ENCODE data around the gene CENPO. TPM values are rescaled to one million over a fixed set of nuclear protein-coding genes. Genes with fewer than 3 reads are reported as not detected.
"Not testable (repeated sequence)": the region's sequence is repeated elsewhere in the genome, so short reads cannot be mapped to it uniquely, and the experiment has no call there.

CENPO gene
- polyA plus RNA-seq, 4 donors, result 19.2 to 23.0 (median 20.9) TPM

GRCh38 chr2:24785671-24786321 lies 7.4 kb upstream of the CENPO start:
- DNase-seq (ENCODE audit: low read depth in 4 of 4, low spot score in 3 of 4), result no peak

DNA sequence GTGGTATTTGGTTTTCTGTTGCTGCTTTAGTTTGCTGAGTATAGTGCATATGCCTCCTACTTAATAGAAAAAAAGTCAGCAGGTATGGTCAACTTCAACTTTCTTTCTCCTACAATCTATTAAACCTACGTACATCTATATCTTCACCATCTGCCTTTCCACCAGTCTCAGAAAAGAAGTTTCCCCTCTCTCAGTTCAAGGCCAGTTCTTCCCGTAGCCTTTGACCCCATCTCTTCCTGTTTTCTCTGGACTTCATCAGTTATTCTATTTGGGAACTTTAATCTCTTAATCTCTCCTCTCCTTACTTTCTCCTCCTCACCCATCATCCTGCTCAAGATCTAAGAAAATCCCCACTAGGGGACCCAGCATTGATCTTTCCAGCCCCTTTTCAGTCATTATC lies 5.7 kb upstream of the CENPO start:
- no peak for DNase-seq (ENCODE audit: low read depth in 4 of 4, low spot score in 3 of 4)

- no peak for DNase-seq (ENCODE audit: low read depth in 4 of 4, low spot score in 3 of 4)
These were observed 4.4 kb upstream of the CENPO start for GRCh38 chr2:24788816-24789215.

DNA sequence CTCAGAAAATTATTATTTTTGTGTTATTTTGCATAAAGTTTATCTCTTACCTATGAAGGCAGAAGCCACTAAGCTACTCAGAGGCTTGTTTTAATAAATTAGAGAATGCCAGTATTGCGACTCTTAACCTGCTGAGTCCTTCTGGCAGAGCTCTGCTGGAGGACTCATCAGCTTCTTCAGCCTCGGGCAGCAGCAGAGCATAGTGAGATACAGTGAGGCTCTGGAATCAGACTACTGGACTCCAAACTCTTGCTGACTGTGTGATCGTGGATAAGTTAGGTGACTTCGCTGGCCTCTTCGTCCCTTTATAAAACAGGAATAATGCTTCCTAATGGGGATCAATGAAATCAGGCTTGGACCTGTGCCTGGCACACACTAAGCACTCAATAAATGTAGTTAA lies 1.8 kb upstream of the CENPO start:
- no peak for DNase-seq (ENCODE audit: low read depth in 4 of 4, low spot score in 3 of 4)

DNA sequence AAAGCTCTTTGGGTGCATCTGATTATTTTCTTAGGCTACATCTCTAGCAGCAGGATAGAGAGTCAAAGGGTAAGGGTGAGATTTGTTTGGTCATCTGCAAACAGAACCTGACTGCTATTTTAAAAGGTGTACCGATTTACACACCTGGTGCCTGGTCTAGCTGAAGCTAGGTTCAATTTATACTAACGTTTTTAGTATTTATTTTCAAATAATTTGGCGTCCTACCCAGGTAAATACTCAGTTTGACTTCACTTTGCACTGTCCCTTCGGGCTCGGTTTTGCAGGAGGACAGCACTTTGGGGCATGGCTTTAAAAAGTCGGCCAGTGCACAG lies 717 bp upstream of the CENPO start:
- DNase-seq (ENCODE audit: low read depth in 4 of 4, low spot score in 3 of 4), result no peak

DNA sequence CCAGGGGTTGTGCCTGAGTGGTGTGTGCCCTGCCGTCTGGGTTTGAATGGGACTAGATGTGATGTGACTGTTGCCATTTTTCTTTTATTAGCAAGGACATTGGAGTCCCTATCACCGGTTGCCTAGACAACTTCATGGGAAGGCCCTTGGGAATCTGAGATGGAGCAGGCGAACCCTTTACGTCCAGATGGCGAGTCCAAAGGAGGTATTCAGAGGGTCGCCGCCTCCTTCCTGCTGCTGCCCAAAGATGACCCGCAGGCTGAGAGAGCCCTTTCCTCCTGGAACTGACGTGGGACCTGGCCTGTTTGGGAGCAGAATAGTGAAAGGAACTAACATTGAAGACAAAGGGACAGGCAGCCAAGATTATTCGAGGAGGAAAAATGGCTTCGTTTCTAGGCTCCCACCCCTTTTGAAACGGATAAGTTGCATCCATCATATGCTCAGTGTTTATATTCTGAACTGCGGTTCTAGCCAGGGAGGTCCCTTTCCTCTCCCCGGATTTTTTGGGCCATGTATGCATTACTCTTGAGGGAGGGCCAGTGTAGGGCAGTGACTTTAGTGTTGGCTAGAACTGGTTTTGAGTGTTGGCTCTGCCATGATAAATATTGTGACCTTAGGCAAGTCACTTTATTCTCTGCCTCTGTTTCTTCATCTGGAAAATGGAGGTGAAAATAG lies 673 bp downstream of the CENPO start:
- DNase-seq (ENCODE audit: low read depth in 4 of 4, low spot score in 3 of 4), result no peak

GRCh38 chr2:24797644-24798043 lies 4.4 kb downstream of the CENPO start:
- DNase-seq (ENCODE audit: low read depth in 4 of 4, low spot score in 3 of 4), result no peak

DNA sequence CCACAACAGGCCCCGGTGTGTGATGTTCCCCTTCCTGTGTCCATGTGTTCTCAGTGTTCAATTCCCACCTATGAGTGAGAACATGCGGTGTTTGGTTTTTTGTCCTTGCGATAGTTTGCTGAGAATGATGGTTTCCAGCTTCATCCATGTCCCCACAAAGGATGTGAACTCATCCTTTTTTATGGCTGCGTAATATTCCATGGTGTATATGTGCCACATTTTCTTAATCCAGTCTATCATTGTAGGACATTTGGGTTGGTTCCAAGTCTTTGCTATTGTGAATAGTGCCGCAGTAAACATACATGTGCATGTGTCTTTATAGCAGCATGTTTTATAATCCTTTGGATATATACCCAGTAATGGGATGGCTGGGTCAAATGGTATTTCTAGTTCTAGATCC lies 7.3 kb downstream of the CENPO start:
- not testable (repeated sequence) for DNase-seq (ENCODE audit: low read depth in 4 of 4, low spot score in 3 of 4)

GRCh38 chr2:24805811-24806660 lies 12.8 kb downstream of the CENPO start:
- DNase-seq (ENCODE audit: low read depth in 4 of 4, low spot score in 3 of 4), result not testable (repeated sequence)

DNA sequence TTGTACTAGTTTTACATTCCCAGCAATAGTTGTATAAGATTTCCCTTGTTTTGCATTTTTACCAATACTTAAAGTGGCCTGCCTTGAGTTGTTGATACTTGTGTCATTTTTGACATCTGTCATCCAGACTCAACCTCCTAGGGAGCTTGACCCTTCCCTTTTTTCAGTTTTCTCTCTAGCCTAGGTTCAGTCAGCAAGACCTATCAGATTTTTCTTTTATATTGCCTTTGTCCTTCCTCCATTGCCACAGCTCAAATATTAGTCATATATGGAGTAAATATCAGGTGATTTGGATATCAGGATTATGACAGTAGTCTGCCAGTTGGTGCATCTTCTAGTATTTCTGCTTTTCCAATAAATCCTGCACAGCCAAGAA lies 13.4 kb downstream of the CENPO start:
- DNase-seq (ENCODE audit: low read depth in 4 of 4, low spot score in 3 of 4), result no peak

- no peak for DNase-seq (ENCODE audit: low read depth in 4 of 4, low spot score in 3 of 4)
These were observed 16.2 kb downstream of the CENPO start for GRCh38 chr2:24809316-24810007.

DNA sequence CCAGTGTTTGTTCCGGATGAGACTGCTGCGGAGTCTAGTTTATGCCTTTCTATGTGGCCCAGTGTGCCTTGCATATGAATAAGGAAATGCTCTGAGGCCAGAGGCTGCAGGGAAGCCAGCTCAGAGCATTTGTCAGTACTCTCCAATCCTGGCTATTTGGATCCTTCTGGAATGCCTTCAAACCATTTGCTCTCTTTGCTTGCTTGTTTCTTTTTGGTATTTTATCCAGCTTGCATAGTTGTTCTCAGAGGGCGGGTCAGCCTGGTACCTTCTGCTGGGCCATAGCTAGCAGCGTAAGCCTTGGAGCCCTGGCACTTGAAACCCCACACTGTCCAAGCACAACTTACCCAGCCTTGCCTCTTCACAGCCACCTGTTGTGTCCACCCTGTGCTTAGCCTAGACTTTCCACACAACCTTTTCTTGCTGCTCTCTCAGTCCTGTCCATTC lies 20.5 kb downstream of the CENPO start:
- no peak for DNase-seq (ENCODE audit: low read depth in 4 of 4, low spot score in 3 of 4)

DNA sequence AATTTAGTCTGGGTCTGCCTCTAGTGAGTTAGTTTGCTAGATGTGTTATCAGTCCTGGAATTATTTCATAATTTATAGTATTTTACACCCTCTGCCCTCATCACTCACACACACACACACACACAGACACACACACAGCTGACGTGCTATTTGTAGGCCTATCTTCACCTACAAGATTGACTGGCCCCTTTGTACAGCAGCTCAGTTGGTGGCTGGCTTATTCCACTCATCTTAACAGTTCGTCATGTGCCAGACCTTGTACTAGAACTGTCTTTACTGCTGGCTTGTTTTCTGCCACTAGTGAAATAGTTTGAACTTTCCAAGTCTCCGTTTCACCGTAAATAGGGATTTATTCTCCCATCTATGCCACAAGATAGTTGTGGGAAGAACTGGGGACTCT lies 21.3 kb downstream of the CENPO start:
- no peak for DNase-seq (ENCODE audit: low read depth in 4 of 4, low spot score in 3 of 4)

DNA sequence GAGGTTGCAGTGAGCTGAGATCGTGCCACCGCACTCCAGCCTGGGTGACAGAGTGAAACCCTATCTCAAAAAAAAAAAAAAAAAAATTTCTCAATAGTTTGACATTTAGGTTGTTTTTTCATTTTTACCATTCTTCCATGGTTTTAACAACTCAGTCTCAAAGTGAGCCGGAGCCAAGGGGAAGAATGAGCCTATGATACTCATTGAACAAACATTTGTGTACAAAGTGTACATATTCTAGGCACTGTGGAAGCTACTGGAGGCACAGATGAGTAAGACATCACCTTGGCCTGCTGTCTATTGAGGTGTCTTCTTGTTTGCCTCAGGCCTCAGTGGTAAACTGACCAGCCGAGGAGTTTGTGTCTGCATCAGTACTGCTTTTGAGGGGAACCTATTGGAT lies 21.9 kb downstream of the CENPO start:
- no peak for DNase-seq (ENCODE audit: low read depth in 4 of 4, low spot score in 3 of 4)

DNA sequence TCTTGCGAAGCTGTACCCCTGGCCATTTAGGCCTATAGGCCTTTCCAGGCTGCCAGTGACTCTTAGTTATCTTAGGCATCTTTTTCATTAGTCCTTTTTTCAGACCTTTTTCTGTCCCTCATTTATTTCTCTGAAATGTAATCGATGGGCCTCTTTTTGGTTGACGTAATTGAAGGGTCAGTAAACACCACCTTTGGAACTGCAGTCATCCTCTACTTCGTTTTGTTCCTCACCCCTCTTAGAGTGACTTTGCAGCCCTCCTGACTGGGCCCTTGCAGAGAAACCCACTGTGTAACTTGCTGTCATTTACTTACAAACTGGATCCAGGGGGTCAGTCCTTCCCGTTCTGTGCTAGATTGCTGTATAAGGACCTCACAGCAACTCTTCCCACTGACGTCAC lies 23.2 kb downstream of the CENPO start:
- no peak for DNase-seq (ENCODE audit: low read depth in 4 of 4, low spot score in 3 of 4)

- DNase-seq (ENCODE audit: low read depth in 4 of 4, low spot score in 3 of 4), result no peak
These were observed 23.7 kb downstream of the CENPO start for GRCh38 chr2:24816884-24817283.

GRCh38 chr2:24818721-24819167 lies 25.5 kb downstream of the CENPO start:
- no peak for DNase-seq (ENCODE audit: low read depth in 4 of 4, low spot score in 3 of 4)

- no peak for DNase-seq (ENCODE audit: low read depth in 4 of 4, low spot score in 3 of 4)
These were observed 26.4 kb downstream of the CENPO start for GRCh38 chr2:24819442-24820174.

- no peak for DNase-seq (ENCODE audit: low read depth in 4 of 4, low spot score in 3 of 4)
These were observed 26.9 kb downstream of the CENPO start for GRCh38 chr2:24820175-24820513.

DNA sequence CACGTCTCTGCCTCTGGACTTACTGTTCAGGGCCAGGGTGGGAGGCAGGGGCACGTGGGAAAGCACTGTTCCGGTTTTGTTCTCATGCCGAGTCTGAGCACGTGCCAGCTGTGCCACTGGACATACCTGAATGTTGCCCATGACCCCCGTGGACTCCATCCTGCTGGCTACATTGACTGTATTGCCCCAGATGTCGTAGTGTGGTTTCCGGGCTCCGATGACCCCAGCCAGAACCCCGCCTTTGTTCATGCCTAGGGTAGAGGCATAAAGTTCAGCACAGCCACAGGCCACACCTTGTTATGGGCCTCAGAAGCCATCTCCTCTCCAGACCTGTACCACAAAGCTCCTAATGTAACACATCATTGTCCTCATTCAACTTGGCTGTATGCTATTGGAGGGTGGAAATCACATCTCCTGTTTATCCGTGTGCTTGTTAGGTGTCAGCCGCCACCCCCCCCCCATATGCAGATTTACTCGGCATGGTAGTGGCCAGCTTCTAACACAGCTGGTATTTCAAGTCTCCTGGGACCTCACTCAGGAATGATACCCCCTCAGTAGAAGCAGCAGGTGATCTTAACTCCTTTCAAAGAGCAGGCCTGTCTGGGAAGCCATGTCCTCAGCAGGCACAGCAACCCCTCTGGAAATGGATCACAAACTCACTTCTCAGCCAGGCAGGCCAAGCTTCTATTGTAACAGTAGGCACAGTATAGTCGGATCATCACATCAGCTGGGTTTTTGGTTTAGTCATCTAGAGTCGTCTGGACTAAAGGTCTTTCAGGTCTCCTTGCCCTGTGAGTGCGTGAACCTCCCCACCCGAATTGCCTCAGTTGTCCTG lies 27.6 kb downstream of the CENPO start:
- DNase-seq (ENCODE audit: low read depth in 4 of 4, low spot score in 3 of 4), result no peak

All from left renal pelvis (tissue), 4 donors.